ENCODE data around the gene COBL. TPM values are rescaled to one million over a fixed set of nuclear protein-coding genes. Genes with fewer than 3 reads are reported as not detected.

The COBL gene
- total and polyA plus RNA-seq, 2 of the 8 experiments (the other 6 are each of a cell fraction or from before 2014, with no cell fraction given): 13.8 to 40.4 TPM

DNA sequence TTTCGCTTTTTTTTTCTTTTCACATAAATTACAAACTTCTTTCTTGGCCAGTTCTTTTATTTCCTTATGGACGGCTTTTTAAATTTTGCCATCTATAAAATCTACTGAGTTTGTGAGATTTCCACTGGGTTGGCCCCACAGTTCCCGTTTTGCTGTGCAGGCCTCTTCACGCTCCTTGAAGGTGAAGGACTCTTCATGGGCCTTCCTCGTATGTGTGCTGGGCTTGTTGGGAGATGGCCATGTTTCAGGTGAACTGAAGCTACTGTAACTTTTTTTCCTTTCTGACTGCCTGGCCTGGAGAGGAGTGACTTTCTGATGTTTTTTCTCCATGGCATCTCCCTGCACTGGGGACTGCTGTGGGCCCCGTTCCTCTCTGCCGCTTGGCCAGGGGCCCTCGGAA is 262.4 kb downstream of the COBL start:
- no peaks in the 10 kb centered on the region for H3K79me2 ChIP-seq (ENCODE audit: control insufficient read depth in 1 of 2, insufficient read depth in 2 of 2, low read length in 2 of 2)
- CTCF ChIA-PET (ENCODE audit: partially characterized antibody): interaction anchor here (0.7 to 3.1 kb wide), 8 partner anchors 14 to 464 kb away, joined by 3 to 15 read pairs (median 4); no protein-coding TSS in a partner anchor
- no peaks in the 10 kb centered on the region; the same call in 1 of the 2 replicates for H3K79me1 ChIP-seq (ENCODE audit: low read depth, low read length)
- H3K9me3 ChIP-seq (ENCODE audit: insufficient read depth in 2 of 2, low read depth in 1 of 2, low read length in 1 of 2): no peaks in the 10 kb centered on the region
- no peak overlapping the region for H4K8ac ChIP-seq (ENCODE audit: extremely low read depth, insufficient read depth, low read length)
- no peak overlapping the region for H4K91ac ChIP-seq (replicated peaks; ENCODE audit: insufficient read length, low read length)
- no peak overlapping the region for H2AFZ ChIP-seq (ENCODE audit: low read length)
- H2BK20ac ChIP-seq (ENCODE audit: low read length): no peak overlapping the region
- H4K20me1 ChIP-seq (replicated peaks in 1 of 2; ENCODE audit: control insufficient read depth in 1 of 2, insufficient read depth in 2 of 2, low read length in 2 of 2): no peaks in the 10 kb centered on the region
- H3K4me3 ChIP-seq (ENCODE audit: extremely low read depth in 1 of 4, insufficient read depth in 2 of 4, low read depth in 3 of 4, low read length in 4 of 4): no peak overlapping the region
- no peak overlapping the region for H4K5ac ChIP-seq (ENCODE audit: insufficient read length, low read depth, low read length)
- H3K4me1 ChIP-seq (replicated peaks in 1 of 4; ENCODE audit: control insufficient read depth in 3 of 4, insufficient read depth in 4 of 4, low read length in 3 of 4): no peaks in the 10 kb centered on the region; a peak in 1 of 7 replicates
- H3K27ac ChIP-seq (ENCODE audit: low read depth, low read length): no peak overlapping the region
- no peak overlapping the region for H3K4me2 ChIP-seq (ENCODE audit: insufficient read depth in 1 of 2, low read depth in 2 of 2, low read length in 2 of 2)
- no peaks in the 10 kb centered on the region for H3K23me2 ChIP-seq (ENCODE audit: low read depth, low read length)
- TF ChIP-seq RBBP5 (IDR thresholded peaks at IDR 0.05; ENCODE audit: borderline replicate concordance, low read depth, low read length) (no peak), TAF1 (IDR thresholded peaks at IDR 0.05; ENCODE audit: low read depth, low read length) (no peak), POLR2AphosphoS5 (IDR thresholded peaks at IDR 0.05; ENCODE audit: low read depth, low read length) (no peak)
- TF ChIP-seq, protein P1, sequence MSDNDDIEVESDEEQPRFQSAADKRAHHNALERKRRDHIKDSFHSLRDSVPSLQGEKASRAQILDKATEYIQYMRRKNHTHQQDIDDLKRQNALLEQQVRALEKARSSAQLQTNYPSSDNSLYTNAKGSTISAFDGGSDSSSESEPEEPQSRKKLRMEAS (IDR thresholded peaks at IDR 0.05): no peak
- no peak overlapping the region for H2BK12ac ChIP-seq (ENCODE audit: low read depth, low read length)
- H3K36me3 ChIP-seq (ENCODE audit: control insufficient read depth in 2 of 4, insufficient read depth in 4 of 4, low read length in 3 of 4): no peaks in the 10 kb centered on the region
- no peaks in the 10 kb centered on the region for H3K27me3 ChIP-seq (replicated peaks in 1 of 4; ENCODE audit: control insufficient read depth in 3 of 4, extremely low read depth in 1 of 4, insufficient read depth in 3 of 4, low read length in 3 of 4)
- H3K23ac ChIP-seq (ENCODE audit: insufficient read length): no peak overlapping the region
- POLR2A ChIA-PET (ENCODE audit: partially characterized antibody): no interaction called here
- H2BK15ac ChIP-seq (ENCODE audit: low read length): no peak overlapping the region
- no peak overlapping the region for H3K9ac ChIP-seq (replicated peaks in 1 of 4; ENCODE audit: extremely low read depth in 1 of 4, low read depth in 3 of 4, low read length in 3 of 4)
- DNase-seq (ENCODE audit: low read depth in 1 of 2, low spot score in 2 of 2) (no peak), FAIRE-seq (no peak)
- H3K18ac ChIP-seq (ENCODE audit: extremely low read depth, low read length): no peak overlapping the region
- H3K56ac ChIP-seq (replicated peaks; ENCODE audit: insufficient read length, low read depth, low read length): no peak overlapping the region
- 82 to 100% methylated on average over 1 to 8 of the region's 8 CpGs for WGBS, 2 experiments (ENCODE audit: extremely low coverage in 1 of 2, insufficient coverage in 1 of 2, insufficient read length in 1 of 2, insufficient replicate concordance in 2 of 2, low coverage in 1 of 2, low lambda C conversion rate in 2 of 2, missing lambda C conversion rate in 1 of 2)
- H2BK120ac ChIP-seq (replicated peaks; ENCODE audit: low read depth, low read length): no peak overlapping the region
- no peak overlapping the region for H2BK5ac ChIP-seq (ENCODE audit: low read depth, low read length)
- no peak overlapping the region for H3K14ac ChIP-seq (ENCODE audit: insufficient read length)
- no peak overlapping the region for H3K4ac ChIP-seq (replicated peaks; ENCODE audit: insufficient read length, low read depth, low read length)
- H2AK5ac ChIP-seq (ENCODE audit: low read depth, low read length): no peak overlapping the region
